ENCODE results near the gene LPP.

Gene LPP

DNA sequence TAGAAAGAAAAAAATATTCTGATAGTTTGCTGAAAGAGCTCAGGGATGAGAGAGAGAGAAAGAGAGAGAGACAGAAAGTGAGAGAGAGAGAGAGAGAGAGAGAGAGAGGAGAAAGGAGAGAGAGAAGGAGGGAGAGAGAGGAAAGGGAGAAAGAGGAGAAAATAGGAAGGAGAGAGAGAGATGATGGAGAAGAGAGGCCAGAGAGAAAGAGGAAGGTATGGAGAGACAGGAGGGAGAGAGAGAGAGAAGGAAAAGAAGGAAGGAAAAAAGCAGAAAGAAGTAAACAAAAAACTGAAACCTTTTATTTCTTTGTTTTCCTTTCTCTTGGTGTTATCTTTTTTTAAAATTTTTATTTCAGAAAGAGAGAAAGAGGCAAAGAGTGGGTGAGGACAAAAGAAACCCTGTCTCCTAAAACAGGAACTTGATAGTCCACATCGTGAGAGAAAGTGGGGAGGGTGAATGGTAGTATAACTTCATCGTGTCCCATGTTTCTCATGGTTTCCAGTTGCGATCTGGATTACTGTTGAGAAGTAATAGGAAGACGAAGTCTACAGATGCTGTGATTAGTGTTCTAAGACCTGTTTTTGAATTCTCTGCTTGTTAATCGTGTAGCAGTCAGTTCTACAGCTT is 279.7 kb downstream of the LPP start:
- peak overlapping the region; percentile 30 for H3K4me2 ChIP-seq (ENCODE audit: low read length)

DNA sequence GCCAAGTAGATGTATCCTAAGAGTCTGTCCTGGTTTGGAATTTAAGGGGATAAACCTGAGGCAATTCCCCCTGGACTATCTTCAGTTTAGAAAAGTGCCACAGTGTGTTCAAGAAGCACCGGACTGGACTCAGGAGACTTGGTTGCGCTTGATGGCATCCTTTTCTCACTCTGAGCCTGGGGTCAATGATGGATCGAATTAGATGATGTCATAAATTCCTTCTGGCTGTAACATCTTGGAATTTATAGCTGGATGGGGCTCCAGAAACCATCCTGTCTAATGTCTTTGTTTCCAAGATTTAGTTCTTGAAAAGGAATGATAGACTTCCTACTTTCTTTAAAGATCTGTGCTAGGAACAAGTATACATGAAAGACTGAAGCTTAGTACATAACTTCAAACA is 280.6 kb downstream of the LPP start:
- Histone ChIP-seq H4K20me1 (ENCODE audit: control insufficient read depth, insufficient read depth, low read depth, low read length) (no peaks in the 10 kb centered on the region), H3K4me1 (ENCODE audit: control insufficient read depth, low read length) (peaks cover 53% of the 10 kb centered on the region)
- TF ChIP-seq, protein P1, sequence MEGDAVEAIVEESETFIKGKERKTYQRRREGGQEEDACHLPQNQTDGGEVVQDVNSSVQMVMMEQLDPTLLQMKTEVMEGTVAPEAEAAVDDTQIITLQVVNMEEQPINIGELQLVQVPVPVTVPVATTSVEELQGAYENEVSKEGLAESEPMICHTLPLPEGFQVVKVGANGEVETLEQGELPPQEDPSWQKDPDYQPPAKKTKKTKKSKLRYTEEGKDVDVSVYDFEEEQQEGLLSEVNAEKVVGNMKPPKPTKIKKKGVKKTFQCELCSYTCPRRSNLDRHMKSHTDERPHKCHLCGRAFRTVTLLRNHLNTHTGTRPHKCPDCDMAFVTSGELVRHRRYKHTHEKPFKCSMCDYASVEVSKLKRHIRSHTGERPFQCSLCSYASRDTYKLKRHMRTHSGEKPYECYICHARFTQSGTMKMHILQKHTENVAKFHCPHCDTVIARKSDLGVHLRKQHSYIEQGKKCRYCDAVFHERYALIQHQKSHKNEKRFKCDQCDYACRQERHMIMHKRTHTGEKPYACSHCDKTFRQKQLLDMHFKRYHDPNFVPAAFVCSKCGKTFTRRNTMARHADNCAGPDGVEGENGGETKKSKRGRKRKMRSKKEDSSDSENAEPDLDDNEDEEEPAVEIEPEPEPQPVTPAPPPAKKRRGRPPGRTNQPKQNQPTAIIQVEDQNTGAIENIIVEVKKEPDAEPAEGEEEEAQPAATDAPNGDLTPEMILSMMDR (IDR thresholded peaks at IDR 0.05; ENCODE audit: low read depth, low read length, poor library complexity, severe bottlenecking): no peak
- no peak for TF ChIP-seq EZH2phosphoT487 (IDR thresholded peaks at IDR 0.05; ENCODE audit: borderline replicate concordance, low read length)

More for the DNA sequence above, 279.7 kb downstream of the LPP start:
- no peaks in the 10 kb centered on the region for H3K9me3 ChIP-seq (ENCODE audit: control insufficient read depth, insufficient read depth, low read length)
- TF ChIP-seq, protein P1 (IDR thresholded peaks at IDR 0.05; ENCODE audit: low read depth, low read length, poor library complexity, severe bottlenecking): no peak
- no peak for TF ChIP-seq EZH2phosphoT487 (IDR thresholded peaks at IDR 0.05; ENCODE audit: borderline replicate concordance, low read length)
- no peak overlapping the region for H3K27ac ChIP-seq (ENCODE audit: low read depth, low read length)
- H3F3A ChIP-seq (ENCODE audit: control insufficient read depth, insufficient read depth): peaks cover 4% of the 10 kb centered on the region; the same call in 1 of the 2 replicates
- H3K4me3 ChIP-seq (ENCODE audit: low read length): peak overlapping the region; percentile 20
- no peaks in the 10 kb centered on the region for H4K20me1 ChIP-seq (ENCODE audit: control insufficient read depth, insufficient read depth, low read depth, low read length)
- H3K9me2 ChIP-seq (replicated peaks; ENCODE audit: control insufficient read depth, low read length): no peaks in the 10 kb centered on the region
- H3K79me2 ChIP-seq (ENCODE audit: control insufficient read depth, low read length): peaks cover 7% of the 10 kb centered on the region
- no peaks in the 10 kb centered on the region for H3K27me3 ChIP-seq (ENCODE audit: control insufficient read depth, low read length)
- peaks cover 48% of the 10 kb centered on the region for H3K4me1 ChIP-seq (ENCODE audit: control insufficient read depth, low read length)
- peaks cover 7% of the 10 kb centered on the region for H3K36me3 ChIP-seq (ENCODE audit: control insufficient read depth, low read length)

DNA sequence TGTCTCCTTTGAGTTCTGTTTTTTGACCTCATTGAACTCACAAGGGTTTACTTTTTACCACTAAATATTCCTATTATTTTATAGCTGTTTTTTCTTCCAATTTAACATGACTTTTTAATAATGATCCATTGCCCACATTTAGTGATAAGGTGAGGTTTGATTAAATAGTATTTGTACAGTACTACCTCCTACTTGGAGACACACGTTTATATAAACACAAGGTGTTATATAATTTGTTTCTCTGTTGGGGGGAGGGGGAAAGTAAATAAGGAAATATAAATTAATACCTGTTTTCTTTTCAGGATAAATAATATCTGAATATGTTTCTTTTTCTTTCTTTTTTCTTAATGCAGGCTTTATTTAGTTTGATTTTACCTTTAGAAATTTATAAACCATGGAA is 281.3 kb downstream of the LPP start:
- no peak overlapping the region for H3K27ac ChIP-seq (ENCODE audit: low read depth, low read length)
- H3K9me3 ChIP-seq (ENCODE audit: control insufficient read depth, insufficient read depth, low read length): no peaks in the 10 kb centered on the region
- no peak for TF ChIP-seq EZH2phosphoT487 (IDR thresholded peaks at IDR 0.05; ENCODE audit: borderline replicate concordance, low read length)
- TF ChIP-seq, protein P1 (IDR thresholded peaks at IDR 0.05; ENCODE audit: low read depth, low read length, poor library complexity, severe bottlenecking): no peak
- H3K4me1 ChIP-seq (ENCODE audit: control insufficient read depth, low read length): peaks cover 53% of the 10 kb centered on the region
- no peak overlapping the region for H3K4me2 ChIP-seq (ENCODE audit: low read length)
- H3K79me2 ChIP-seq (ENCODE audit: control insufficient read depth, low read length): peaks cover 7% of the 10 kb centered on the region
- H3F3A ChIP-seq (ENCODE audit: control insufficient read depth, insufficient read depth): peaks cover 9% of the 10 kb centered on the region; the same call in 1 of the 2 replicates
- H3K27me3 ChIP-seq (ENCODE audit: control insufficient read depth, low read length): no peaks in the 10 kb centered on the region
- H3K36me3 ChIP-seq (ENCODE audit: control insufficient read depth, low read length): peaks cover 7% of the 10 kb centered on the region
- H4K20me1 ChIP-seq (ENCODE audit: control insufficient read depth, insufficient read depth, low read depth, low read length): no peaks in the 10 kb centered on the region
- no peak overlapping the region for H3K4me3 ChIP-seq (ENCODE audit: low read length)
- H3K9me2 ChIP-seq (replicated peaks; ENCODE audit: control insufficient read depth, low read length): no peaks in the 10 kb centered on the region

More for the DNA sequence above, 280.6 kb downstream of the LPP start:
- H3K4me2 ChIP-seq (ENCODE audit: low read length): no peak overlapping the region
- no peaks in the 10 kb centered on the region for H3K9me2 ChIP-seq (replicated peaks; ENCODE audit: control insufficient read depth, low read length)
- H3K9me3 ChIP-seq (ENCODE audit: control insufficient read depth, insufficient read depth, low read length): no peaks in the 10 kb centered on the region
- H3K27ac ChIP-seq (ENCODE audit: low read depth, low read length): no peak overlapping the region
- H3K4me3 ChIP-seq (ENCODE audit: low read length): no peak overlapping the region
- no peaks in the 10 kb centered on the region for H3K27me3 ChIP-seq (ENCODE audit: control insufficient read depth, low read length)
- peaks cover 6% of the 10 kb centered on the region; the same call in 1 of the 2 replicates for H3F3A ChIP-seq (ENCODE audit: control insufficient read depth, insufficient read depth)
- H3K79me2 ChIP-seq (ENCODE audit: control insufficient read depth, low read length): peaks cover 7% of the 10 kb centered on the region
- peaks cover 7% of the 10 kb centered on the region for H3K36me3 ChIP-seq (ENCODE audit: control insufficient read depth, low read length)
